Forelimb muscle (tissue), 1 donor: ENCODE results near the gene LGALS12. TPM values are rescaled to one million over a fixed set of nuclear protein-coding genes. Genes with fewer than 3 reads are reported as not detected.
A peak's percentile ranks its signal among the peaks of the same experiment; 100 is the strongest.

ENCODE experiments used
- DNase-seq: peaks from one replicate; pipeline ENCODE4 v3.0.0-alpha.2; 2013; ENCODE audit warnings: low read depth
- polyA plus RNA-seq: library from polyadenylated mRNA; unstranded; fragments of 120-200 nt; gene quantifications from one replicate; pipeline ENCODE4 v1.2.1, GENCODE V29; 2013; ENCODE audit not compliant: insufficient read length

Gene LGALS12, protein sequence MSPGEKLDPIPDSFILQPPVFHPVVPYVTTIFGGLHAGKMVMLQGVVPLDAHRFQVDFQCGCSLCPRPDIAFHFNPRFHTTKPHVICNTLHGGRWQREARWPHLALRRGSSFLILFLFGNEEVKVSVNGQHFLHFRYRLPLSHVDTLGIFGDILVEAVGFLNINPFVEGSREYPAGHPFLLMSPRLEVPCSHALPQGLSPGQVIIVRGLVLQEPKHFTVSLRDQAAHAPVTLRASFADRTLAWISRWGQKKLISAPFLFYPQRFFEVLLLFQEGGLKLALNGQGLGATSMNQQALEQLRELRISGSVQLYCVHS
- polyA plus RNA-seq, result 0.37 TPM

DNA sequence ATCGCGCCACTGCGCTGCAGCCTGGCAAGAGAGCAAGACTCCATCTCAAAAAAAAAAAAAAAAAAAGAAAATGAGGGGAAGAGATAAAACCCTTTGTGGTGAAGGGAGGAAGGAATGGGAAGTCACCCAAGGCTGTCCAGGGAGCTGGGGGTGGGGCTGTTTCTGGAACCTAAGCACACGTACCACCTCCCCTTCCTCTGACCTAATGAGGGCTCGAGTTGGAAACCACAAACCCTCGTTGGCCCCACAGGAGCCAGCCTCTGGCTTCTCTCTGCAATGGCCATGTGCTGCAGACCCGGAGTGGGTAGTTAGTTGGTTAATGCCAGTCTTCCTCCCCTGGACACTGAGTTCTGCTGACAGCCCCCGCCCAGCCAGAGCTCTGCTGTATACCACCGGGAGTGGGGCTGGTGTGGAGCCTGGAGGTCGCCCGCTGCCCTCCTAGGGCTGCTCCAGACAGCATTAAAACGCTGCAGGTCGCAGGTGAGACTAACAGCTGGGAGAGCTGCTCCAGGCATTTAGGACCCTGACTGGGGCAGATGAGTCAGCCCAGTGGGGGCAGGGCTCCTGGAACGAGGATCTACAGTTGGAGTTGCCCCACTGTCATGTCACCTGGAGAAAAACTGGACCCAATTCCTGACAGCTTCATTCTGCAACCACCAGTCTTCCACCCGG is at the start of gene LGALS12:
Gene LGALS12 (plus strand): TSS at position 228 of the 672 bp plus-strand sequence. CDS start 375 bp downstream, at position 603.
- no peak for DNase-seq

DNA sequence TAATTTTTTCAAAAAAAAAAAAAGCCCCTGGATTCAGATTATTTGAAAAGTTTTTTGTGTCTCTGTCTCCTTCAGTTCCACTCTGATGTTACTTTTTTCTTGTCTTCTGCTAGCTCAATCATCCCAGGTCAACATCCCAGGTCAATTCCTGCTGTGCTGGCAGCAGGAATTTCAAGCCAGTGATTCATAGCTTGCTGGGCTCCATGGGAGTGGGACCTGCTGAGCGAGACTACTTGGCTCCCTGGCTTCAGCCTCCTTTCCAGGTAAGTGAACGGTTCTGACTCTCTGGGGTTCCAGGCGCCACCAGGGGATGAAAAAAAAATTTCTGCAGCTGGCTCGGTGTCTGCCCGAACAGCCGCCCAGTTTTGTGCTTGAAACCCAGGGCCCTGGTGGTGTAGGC is 46.3 kb upstream of the LGALS12 start:
- DNase-seq, result no peak

DNA sequence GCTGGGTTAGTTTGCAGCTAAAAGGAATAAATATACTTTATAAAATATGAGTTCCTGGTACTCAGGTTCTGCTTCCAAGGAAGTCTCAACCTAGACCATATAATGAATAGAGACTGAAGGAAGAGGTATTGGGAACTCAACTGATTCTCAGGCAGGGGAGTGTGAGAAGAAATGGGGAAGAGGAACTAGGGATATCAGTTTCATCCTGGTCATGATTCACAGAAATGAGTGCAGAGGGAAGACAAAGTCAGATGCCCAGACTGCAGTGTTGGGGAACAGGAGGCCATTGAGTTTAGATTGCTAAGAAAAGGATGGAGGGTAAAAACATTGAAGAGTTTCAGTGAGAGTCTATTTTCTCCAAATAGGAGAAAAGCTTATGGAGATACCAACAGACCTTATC is 43.7 kb upstream of the LGALS12 start:
- no peak for DNase-seq

DNA sequence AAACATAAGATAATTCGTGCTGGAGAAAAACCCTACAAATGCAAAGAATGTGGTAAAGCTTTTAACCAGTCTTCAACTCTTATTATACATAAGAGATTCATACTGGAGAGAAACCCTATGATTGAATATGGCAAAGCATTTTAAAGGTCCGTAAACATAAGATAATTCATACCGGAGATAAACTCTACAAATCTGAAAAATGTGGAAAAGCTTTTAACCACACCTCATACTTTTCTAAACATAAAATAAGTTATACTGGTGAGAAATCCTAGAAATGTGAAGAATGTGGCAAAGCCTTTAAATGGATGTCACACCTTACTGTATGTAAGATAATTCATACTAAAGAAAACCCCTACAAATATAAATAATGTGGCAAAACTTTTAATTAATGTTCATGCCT is 35.6 kb upstream of the LGALS12 start:
- no peak for DNase-seq

DNA sequence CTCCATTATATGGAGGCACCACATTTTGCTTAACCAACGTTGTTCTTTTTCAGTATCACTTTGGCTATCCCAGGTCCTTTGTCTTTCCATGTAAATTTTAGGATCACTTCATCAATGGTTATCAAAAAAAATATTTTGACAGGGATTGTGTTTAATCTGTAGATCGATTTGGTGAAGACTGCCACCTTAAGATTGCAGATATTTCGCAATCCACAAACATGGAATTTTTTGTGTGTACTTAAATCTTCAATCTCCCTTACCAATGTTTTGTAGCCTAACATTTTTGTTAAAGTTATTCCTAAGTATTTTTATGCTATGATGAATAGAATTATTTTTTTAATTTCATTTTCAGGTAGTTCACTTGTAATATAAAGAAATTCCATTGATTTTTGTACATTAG is 33.5 kb upstream of the LGALS12 start:
- DNase-seq, result no peak

DNA sequence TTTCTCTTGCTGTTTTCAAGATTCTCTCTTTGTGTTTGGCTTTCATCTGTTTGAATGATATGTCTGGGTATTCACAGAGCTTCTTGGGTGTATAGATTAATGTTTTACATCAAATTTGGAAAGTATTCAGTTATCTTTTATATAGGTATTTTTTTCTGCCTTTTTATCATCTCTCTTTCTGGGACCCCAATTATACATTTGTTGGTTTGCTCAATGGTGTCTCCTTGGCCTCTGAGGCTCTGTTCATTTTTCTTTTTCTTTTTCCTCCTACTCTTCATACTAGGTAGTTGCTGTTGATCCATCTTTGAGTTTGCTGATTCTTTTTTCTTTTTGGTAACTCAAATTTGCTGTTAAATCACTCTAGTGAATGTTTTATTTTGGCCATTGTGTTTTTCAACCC is 29.3 kb upstream of the LGALS12 start:
- no peak for DNase-seq

DNA sequence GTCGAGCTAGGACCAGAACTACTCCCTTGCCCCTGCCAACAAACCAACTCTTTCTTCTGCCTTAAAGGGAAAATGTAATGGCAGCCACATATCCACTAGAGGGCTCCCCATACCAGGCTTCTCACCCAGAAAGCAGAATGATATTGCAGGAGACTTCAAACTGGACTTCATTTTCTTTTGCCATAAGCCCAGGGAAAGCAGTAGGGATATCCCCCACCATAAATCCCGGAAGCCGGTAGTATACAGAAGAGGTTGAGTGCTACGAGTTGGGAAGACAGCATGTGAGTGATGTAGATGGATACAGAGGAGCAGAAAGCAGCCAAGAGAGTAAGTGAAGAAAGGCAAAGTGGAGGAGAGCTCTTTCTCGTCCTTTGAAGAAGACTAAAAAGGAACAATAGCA is 27.0 kb upstream of the LGALS12 start:
- DNase-seq, result peak; percentile 39

DNA sequence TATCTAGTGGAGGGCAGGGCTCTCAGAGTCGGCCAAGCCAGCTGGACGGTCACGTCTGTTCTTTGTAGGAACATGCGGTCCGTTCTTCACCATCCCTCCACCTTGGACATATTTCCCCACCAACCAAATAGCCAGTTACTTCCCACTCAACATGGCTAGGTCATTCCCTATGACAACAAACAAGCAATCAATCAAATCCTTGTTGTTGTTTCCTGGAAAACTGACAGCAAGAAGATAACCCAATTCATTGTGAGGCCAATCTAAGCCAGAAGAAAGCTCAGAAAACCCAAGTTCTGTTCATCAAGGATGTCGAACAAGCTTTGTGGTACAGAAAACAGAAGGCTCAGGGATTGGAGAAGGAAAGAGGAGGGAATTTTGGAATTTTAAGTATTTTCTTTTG is 25.8 kb upstream of the LGALS12 start:
- DNase-seq, result no peak

DNA sequence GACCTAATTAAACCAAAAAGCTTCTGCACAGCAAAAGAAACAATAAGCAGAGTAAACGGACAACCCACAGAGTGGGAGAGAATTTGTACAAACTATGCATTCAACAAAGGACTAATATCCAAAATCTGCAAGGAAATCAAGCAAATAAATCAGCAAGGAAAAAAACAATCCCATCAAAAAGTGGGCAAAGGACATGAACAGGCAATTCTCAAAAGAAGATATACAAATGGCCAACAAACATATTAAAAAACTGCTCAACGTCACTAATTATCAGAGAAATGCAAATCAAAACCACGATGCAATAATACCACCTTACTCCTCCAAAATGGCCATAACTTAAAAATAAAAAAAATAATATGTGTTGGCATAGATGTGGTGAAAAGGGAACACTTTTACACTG is 20.1 kb upstream of the LGALS12 start:
- no peak for DNase-seq

DNA sequence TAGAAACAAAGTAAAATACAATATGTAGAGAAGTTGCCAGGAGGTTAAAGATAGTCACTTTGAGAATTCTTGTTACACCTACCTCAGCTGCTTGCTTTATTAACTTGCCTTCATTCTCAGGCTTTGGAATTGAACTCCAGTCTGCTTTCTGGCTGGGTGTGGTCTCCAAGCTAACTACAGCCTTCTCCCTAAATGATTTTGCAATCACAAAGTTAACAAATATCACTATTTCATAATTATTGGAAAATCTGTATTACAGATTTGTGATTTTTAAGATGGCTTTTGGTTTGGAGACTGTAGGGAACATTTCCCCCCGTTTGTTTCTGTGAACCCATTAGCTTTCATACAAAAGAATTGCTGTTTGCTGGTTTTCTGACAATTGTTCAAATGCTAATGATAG is 17.1 kb upstream of the LGALS12 start:
- no peak for DNase-seq

DNA sequence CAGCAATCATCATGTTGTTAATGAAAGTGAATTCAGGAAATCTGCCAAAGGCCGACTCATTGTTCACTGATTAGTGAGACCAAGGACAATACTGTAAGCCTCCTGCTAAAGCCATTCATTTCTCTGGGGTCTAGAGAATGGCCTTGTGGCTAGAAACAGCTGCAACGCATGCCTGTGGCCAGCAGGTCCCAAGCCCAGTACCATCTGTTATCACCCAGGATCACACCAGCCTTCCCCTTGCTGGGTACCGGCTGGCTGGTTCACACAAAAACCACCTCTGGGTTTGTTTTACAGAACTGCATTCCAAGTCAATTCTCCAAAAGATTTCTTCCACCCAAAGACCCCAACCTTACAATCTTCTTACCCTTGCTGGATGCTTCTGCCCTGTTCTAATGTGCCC is 16.0 kb upstream of the LGALS12 start:
- DNase-seq, result no peak

DNA sequence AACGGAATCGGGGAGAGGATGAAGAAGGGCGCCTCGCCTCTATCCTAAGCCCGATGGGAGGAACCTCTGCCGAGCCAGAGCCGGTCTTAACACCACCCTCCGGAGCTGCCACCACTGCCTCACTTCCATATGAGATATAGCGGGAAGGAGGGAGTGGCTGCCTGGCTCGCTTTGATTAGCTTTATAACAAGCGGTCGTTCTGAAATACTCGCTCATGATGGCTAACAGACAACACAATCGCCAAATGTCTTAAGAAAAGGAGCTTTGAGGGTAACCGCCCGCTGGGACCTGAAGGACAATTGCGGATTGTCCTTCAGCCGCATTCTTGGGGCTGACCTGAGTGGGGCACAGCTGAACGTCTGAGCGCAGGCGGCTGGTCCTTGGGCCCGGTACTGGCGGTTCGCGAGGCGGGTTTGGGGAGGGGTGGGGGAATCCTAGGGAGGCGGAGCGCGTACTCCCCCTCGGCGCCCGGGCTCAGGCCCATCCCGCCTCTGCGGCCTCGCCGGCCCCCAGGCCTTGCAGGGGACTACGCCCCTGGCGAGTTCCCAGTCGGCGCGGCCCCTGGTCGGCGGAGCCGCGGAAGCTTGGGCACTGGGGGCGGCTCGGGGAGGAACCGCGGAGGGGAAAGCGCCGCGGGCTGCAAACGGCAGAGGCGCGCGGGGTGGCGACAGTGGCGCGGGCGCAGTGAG is 15.2 kb upstream of the LGALS12 start, which contains the start of gene PLAAT5:
Gene PLAAT5 (minus strand): TSS at position 617 of the 689 bp plus-strand sequence. CDS start 133 bp downstream, at position 484.
- DNase-seq, result no peak

DNA sequence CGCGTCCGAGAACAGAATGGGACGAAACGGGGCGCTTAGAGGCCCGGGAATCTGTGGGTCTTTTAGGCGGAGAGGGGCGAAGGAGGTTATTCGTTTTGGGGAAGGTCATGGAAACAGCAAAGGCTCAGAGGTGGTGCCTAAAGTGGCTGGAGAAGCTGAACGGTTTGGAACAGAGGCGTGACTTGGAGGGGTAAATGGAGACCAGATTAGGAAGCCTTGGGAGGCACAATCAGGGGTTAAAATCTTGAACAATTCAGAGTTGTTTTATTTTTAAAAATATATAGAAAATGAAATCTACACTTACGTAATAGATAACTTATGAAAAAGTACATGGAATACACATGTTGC is 14.7 kb upstream of the LGALS12 start:
- DNase-seq, result no peak

DNA sequence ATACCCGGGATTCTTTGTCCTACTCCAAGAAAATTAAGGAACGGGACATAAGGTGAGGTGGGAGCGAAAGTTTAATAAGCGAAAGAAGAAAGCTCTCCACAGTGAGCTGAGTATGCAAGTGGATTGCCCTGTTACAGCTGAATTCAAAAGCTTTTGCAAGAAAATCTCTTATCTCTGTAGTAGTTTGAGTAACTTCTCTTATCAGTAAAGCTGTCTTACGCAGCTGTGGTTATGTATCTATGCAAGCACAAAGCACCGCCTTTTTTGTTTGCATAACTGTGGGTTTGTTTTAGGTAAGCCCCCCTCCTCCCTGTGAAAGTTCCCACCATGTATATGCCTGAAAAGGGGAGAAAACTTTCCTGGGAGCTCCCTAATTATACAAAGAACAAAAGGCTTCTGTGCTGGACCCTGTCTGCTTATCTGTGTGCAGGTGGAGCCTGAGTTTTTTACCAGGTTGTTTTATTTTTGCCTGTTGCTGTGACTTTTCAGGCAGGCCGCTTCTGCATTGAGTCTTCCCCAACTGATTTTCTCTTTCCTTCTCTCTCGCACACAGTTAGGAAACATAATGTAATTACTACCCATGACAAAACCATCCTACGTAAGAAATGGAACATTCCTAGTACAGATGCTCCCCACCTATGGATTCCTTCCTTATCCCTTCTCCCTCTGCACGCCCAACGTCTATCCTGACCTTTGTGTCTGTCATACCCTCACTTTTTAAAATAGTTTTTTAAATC is 14.1 kb upstream of the LGALS12 start:
- DNase-seq, result no peak

DNA sequence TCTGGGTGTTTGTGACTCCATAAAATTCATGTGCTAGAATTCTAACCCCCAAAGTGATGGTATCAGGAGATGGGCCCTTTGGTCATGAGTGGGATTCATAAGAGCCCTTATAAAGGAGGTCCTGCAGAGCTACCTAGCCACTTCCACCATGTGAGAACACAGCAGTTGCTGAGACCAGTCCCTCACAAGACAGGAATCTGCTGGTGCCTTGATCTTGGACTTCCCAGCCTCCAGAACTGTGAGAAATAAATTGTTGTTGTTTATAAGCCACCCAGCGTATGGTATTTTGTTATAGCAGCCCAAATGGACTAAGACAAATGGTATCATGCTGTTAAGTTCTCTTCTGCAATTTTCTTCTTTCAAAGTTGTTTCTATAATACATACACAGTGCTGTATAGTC is 13.4 kb upstream of the LGALS12 start:
- no peak for DNase-seq

DNA sequence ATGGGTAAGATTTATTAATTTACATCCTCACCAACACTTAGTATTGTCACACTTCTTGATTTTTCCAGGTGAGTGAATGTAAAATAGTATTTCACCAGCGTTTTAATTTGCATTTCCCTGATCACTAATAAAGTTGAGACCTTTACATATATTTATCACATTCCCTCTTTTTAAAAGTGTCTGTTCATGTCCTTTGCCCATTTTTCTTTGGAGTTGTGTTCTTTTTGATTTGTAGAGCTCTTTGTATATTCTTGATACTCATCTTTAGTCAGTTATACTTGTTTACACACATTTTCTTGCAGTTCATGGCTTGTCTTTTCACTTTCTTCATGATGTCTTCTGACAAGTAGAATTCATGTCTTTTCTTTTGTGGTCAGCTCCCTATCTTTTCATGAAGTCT is 12.8 kb upstream of the LGALS12 start:
- no peak for DNase-seq

DNA sequence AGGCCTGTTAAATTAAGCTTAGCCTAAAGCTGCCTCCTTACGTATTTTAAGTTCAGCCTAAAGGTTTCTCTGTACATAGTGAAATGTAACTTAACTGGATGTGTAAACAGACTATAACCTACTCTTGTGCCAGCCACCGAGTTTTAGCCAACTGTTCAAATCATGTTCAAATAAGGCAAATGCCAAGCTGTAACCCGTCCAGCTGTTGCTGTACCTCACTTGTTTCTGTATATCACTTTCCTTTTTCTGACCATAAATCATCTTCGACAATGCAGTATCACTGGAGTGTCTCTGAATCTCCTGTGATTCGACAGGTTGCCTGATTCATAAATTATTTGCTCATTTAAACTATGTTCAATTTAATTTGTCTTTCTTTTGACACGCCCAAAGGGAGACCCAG is 10.9 kb upstream of the LGALS12 start:
- DNase-seq, result no peak

DNA sequence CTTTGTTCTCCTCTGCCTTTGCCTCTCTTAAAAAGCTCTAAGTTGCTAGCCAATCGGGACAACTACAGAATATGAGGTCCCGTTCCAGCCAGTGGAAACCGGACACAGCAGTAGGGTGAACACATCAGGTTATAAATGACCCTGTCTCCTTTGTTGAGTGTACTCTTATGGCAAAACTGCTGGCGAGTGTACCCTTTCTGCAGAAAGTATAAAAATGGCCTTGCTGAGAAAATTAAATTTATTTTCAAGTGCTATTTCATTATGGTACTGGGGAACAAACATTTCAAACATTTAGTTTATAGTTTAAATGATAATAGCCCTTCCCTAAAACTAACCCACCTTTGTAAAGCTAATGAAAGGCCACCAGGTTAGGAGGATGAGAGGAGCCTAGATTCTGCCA is 6.0 kb upstream of the LGALS12 start:
- DNase-seq, result no peak

DNA sequence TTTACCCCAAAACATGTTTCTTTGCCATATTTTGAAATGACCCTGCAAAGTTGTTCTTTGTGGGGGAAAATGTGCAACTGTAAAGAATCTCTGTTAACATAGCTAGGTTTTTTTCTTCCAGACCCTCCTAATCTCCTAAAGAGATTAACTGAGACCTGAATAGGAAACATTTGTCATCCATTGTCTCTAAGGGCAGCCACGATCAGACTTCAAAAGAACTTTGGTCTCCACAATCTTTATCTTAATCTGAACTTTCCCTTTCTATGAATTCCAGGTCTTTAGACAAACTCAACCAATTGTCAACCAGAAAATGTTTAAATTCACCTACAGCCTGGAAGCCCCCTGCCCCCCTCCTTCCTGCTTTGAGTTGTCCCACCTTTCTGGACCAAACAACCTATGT is 4.6 kb upstream of the LGALS12 start:
- no peak for DNase-seq

DNA sequence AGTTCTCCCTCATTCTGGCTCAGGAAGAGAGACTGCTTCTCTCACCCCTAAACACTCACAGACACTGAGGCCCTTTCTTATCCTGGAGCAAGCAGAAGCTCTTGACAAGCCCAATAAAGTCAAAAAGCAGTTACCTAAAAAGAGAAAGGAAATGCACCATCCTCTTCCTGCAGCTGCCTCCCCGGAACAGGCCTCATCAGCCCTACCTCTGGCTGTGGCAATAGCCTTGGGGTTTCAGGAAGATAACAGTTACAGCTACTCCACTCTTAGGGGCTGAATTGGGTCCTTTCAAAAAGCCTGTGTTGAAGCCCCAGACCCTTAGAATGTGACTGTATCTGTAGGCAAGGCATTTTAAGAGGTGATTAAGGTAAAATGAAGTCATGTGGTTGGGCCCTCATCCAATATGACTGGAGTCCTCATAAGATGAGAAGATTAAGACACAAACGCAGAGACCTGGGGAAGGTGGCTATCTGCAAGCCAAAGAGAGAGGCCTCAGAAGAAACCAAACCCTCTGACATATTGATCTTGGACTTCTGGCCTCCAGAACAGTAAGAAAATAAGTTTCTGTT is 3.5 kb upstream of the LGALS12 start:
- no peak for DNase-seq

DNA sequence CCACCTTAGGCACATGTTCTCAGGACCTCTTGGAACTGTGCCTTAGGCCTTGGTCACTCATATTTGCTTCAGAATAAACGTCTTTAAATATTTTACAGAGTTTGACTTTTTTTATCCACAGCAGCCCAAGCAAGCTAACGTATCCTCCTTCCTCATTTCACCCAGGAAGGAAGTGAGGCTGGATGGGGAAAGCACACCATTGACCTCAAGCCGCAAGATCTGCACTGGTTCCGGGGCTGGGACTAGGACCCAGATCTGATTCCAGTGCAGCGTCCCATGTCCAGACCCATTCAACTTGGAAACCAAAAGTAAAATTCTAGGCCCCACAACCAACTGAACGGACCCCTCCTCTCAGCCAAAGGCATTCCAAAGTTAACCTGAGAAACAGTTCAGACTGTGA is 2.4 kb upstream of the LGALS12 start:
- no peak for DNase-seq

DNA sequence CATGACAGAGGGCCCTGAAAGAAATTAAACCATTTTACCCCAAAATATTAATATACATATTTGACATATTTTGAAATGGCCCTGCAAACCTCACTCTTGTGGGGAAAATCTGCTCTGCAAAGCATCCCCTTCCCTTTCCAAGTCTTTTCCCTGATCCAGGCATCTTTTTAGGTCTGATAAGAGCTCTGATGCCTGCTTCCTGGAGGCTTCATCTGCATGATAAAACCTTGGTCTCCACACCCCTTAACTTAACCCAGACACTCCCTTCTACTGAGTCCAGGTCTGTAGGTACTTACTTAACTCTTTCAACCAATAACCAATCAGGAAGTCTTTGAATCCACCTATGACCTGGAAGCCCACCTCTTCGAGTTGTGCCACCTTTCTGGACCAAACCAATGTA is 1.8 kb upstream of the LGALS12 start:
- no peak for DNase-seq
